Uterus (tissue), 4 donors: ENCODE measurements around the gene CBFA2T3. TPM values are rescaled to one million over a fixed set of nuclear protein-coding genes. Genes with fewer than 3 reads are reported as not detected.

ENCODE experiments used
- DNase-seq, 2 donors: peaks; one replicate each; pipeline ENCODE4 v3.0.0-alpha.2; 2019 to 2020
- H3K27ac ChIP-seq, 2 donors: fragments of 200-600 bp; sonication (generic); 1 replicate in 1 of 2; 2 replicates in 1 of 2; pipeline ENCODE4 v1.5.1; 2016 to 2018
- H3K27me3 ChIP-seq, 2 donors: fragments of 200-600 bp; sonication (generic); one replicate each; pipeline ENCODE4 v1.5.1; 2018 to 2019; ENCODE audit warnings: control low read depth in 1 of 2
- H3K36me3 ChIP-seq, 2 donors: fragments of 200-600 bp; sonication (generic); one replicate each; pipeline ENCODE4 v1.5.1; 2019; ENCODE audit warnings: control low read depth in 1 of 2
- H3K4me1 ChIP-seq, 2 donors: fragments of 200-600 bp; sonication (generic); one replicate each; pipeline ENCODE4 v1.5.1; 2018 to 2019; ENCODE audit warnings: control low read depth in 1 of 2
- H3K4me3 ChIP-seq, 2 donors: fragments of 200-600 bp; sonication (generic); 1 replicate in 1 of 2; 2 replicates in 1 of 2; pipeline ENCODE4 v1.5.1; 2018 to 2019; ENCODE audit warnings: mild to moderate bottlenecking in 1 of 2
- H3K9me3 ChIP-seq, 2 donors: fragments of 200-600 bp; sonication (generic); one replicate each; pipeline ENCODE4 v1.5.1; 2019; ENCODE audit warnings: control low read depth in 1 of 2
- CTCF ChIP-seq, 4 experiments: fragments of 200-600 bp in 2 of 4; fragments of 450-650 bp in 2 of 4; sonication (generic) in 2 of 4; IDR thresholded peaks; one replicate each; pipeline ENCODE4 v1.5.1; 2016 to 2019; ENCODE audit warnings: antibody characterized with exemption in 4 of 4, mild to moderate bottlenecking in 2 of 4, moderate library complexity in 1 of 4
- POLR2A ChIP-seq, 2 donors: fragments of 450-650 bp; IDR thresholded peaks; one replicate each; pipeline ENCODE4 v1.6.1; 2016; ENCODE audit warnings: antibody characterized with exemption in 2 of 2, mild to moderate bottlenecking in 1 of 2, moderate library complexity in 1 of 2
- intact Hi-C: fragments of 100-400 bp; cut with DNase I; formaldehyde crosslinking; loops from one replicate; pipeline ENCODE4 v1.15.1; 2023; ENCODE audit warnings: low total_unique reads
- total RNA-seq, 4 donors: library from RNA; depleted of rRNA in 3 of 4; stranded (reverse); fragments of >200 nt in 3 of 4; gene quantifications; one replicate each; pipeline versions ENCODE4 v1.1.0 to v1.2.4, GENCODE V29; 2014 to 2023
- donor health status: DM: yes; HTN: yes; CAD: no.

Gene CBFA2T3
- total RNA-seq, 4 donors from 2014 or later = under 0.01 to 12.1 (median 3.1) TPM

GRCh38 chr16:88974080-88974915 is 2.7 kb downstream of the CBFA2T3 start:
- TF ChIP-seq CTCF (IDR thresholded peaks at IDR 0.05) = no peak
- TF ChIP-seq POLR2A (IDR thresholded peaks at IDR 0.05) = no peak
- no peaks in the 10 kb centered on the region for H3K4me1 ChIP-seq
- no peaks in the 10 kb centered on the region for H3K36me3 ChIP-seq
- no peak overlapping the region for H3K27ac ChIP-seq
- H3K9me3 ChIP-seq = no peaks in the 10 kb centered on the region
- no peak for DNase-seq
- intact Hi-C loops = no loop called here
- H3K27me3 ChIP-seq = no peaks in the 10 kb centered on the region
- no peak overlapping the region for H3K4me3 ChIP-seq

GRCh38 chr16:88973415-88974050 is 3.5 kb downstream of the CBFA2T3 start:
- H3K4me1 ChIP-seq = no peaks in the 10 kb centered on the region

GRCh38 chr16:88973007-88973410 is 4.0 kb downstream of the CBFA2T3 start:
- Histone ChIP-seq H3K27ac (no peak overlapping the region), H3K36me3 (no peaks in the 10 kb centered on the region), H3K4me3 (no peak overlapping the region), H3K27me3 (no peaks in the 10 kb centered on the region), H3K9me3 (no peaks in the 10 kb centered on the region), H3K4me1 (no peaks in the 10 kb centered on the region)
- intact Hi-C loops = no loop called here
- DNase-seq = no peak
- TF ChIP-seq POLR2A (IDR thresholded peaks at IDR 0.05) = no peak
- TF ChIP-seq CTCF (IDR thresholded peaks at IDR 0.05) = no peak

More at GRCh38 chr16:88973415-88974050, 3.5 kb downstream of the CBFA2T3 start:
- Histone ChIP-seq H3K27ac (no peak overlapping the region), H3K9me3 (no peaks in the 10 kb centered on the region), H3K4me3 (no peak overlapping the region), H3K36me3 (no peaks in the 10 kb centered on the region), H3K27me3 (no peaks in the 10 kb centered on the region)
- no peak for DNase-seq
- intact Hi-C loops = no loop called here
- TF ChIP-seq CTCF (IDR thresholded peaks at IDR 0.05) (no peak), POLR2A (IDR thresholded peaks at IDR 0.05) (no peak)

- intact Hi-C loops = no loop called here
- H3K4me1 ChIP-seq = no peaks in the 10 kb centered on the region
- DNase-seq = no peak
- H3K27ac ChIP-seq = no peak overlapping the region
- TF ChIP-seq CTCF (IDR thresholded peaks at IDR 0.05) (no peak), POLR2A (IDR thresholded peaks at IDR 0.05) (no peak)
- no peaks in the 10 kb centered on the region for H3K27me3 ChIP-seq
- H3K9me3 ChIP-seq = no peaks in the 10 kb centered on the region
- H3K36me3 ChIP-seq = no peaks in the 10 kb centered on the region
- no peak overlapping the region for H3K4me3 ChIP-seq
Measured at GRCh38 chr16:88972349-88972748, 4.7 kb downstream of the CBFA2T3 start.
